HepG2 (cell line): ENCODE measurements around the gene H6PD. TPM values are rescaled to one million over a fixed set of nuclear protein-coding genes. Genes with fewer than 3 reads are reported as not detected.

Source experiments
- MED8 ChIP-seq: sonication (generic); formaldehyde crosslinking; IDR thresholded peaks from 2 replicates; pipeline ENCODE4 v1.8.1; 2023; ENCODE audit warnings: mild to moderate bottlenecking, missing genetic modification reagents; ENCODE audit not compliant: insufficient replicate concordance
- MZF1 ChIP-seq: sonication (generic); formaldehyde crosslinking; IDR thresholded peaks from 2 replicates; pipeline ENCODE4 v1.8.1; 2023; ENCODE audit warnings: mild to moderate bottlenecking, missing genetic modification reagents, borderline replicate concordance
- NCOA5 ChIP-seq: sonication (generic); formaldehyde crosslinking; IDR thresholded peaks from 2 replicates; pipeline ENCODE4 v1.4.0; 2020; ENCODE audit warnings: missing genetic modification reagents
- RFXAP ChIP-seq: sonication (generic); formaldehyde crosslinking; IDR thresholded peaks from 2 replicates; pipeline ENCODE4 v1.4.0; 2020; ENCODE audit warnings: missing genetic modification reagents, borderline replicate concordance
- SETDB1 ChIP-seq: sonication (generic); formaldehyde crosslinking; IDR thresholded peaks from 2 replicates; pipeline ENCODE4 v1.5.1; 2020; ENCODE audit warnings: missing genetic modification reagents, mild to moderate bottlenecking, borderline replicate concordance
- ZMYM3 ChIP-seq: sonication (generic); formaldehyde crosslinking; IDR thresholded peaks from 2 replicates; pipeline ENCODE4 v1.5.1; 2020; ENCODE audit warnings: mild to moderate bottlenecking, missing genetic modification reagents
- ZNF616 ChIP-seq: sonication (generic); formaldehyde crosslinking; IDR thresholded peaks from 2 replicates; pipeline ENCODE4 v1.5.0; 2020; ENCODE audit warnings: low read depth, mild to moderate bottlenecking, missing genetic modification reagents
- ZNF7 ChIP-seq: IDR thresholded peaks from 2 replicates; pipeline ENCODE4 v1.6.1; 2016; ENCODE audit warnings: missing biosample characterization, missing genetic modification reagents
- polyA plus RNA-seq, 8 experiments: library from polyadenylated mRNA; depleted of rRNA in 3 of 8; stranded (reverse) in 7 of 8; unstranded in 1 of 8; fragments of >200 nt; fragmentation: Illumina TruSeq in 4 of 8; extraction: Trizol in 4 of 8; gene quantifications; 2 replicates each; pipeline versions ENCODE4 v1.2.1 to v1.2.3, GENCODE V29; 2011 to 2016; ENCODE audit warnings: low read depth in 4 of 8, missing spikeins in 1 of 8, mixed read lengths in 1 of 8; ENCODE audit not compliant: insufficient read depth in 1 of 8
- total RNA-seq, 5 experiments: library from RNA; depleted of rRNA; stranded (reverse); fragments of >200 nt; fragmentation: Illumina TruSeq; extraction: Trizol; gene quantifications; 2 replicates each; pipeline ENCODE4 v1.2.3, GENCODE V29; 2016; ENCODE audit warnings: low read depth in 1 of 5
- TF ChIP-seq, protein P1 (sequence below): sonication (generic); formaldehyde crosslinking; conservative IDR thresholded peaks from 2 replicates; pipeline ENCODE4 v1.4.0; 2020; ENCODE audit warnings: mild to moderate bottlenecking, missing genetic modification reagents, moderate library complexity
- TF ChIP-seq, protein P2 (sequence below): sonication (generic); formaldehyde crosslinking; IDR thresholded peaks from 2 replicates; pipeline ENCODE4 v1.4.0; 2020; ENCODE audit warnings: mild to moderate bottlenecking, low read depth, missing genetic modification reagents
- TF ChIP-seq, protein P3 (sequence below): sonication (generic); formaldehyde crosslinking; IDR thresholded peaks from 2 replicates; pipeline ENCODE4 v1.8.0; 2022; ENCODE audit warnings: mild to moderate bottlenecking, missing genetic modification reagents, moderate library complexity

H6PD gene
- total and polyA plus RNA-seq, 2 of the 13 experiments (the other 11 are each of a cell fraction or from before 2014, with no cell fraction given) = 9.3 to 14.1 TPM

DNA sequence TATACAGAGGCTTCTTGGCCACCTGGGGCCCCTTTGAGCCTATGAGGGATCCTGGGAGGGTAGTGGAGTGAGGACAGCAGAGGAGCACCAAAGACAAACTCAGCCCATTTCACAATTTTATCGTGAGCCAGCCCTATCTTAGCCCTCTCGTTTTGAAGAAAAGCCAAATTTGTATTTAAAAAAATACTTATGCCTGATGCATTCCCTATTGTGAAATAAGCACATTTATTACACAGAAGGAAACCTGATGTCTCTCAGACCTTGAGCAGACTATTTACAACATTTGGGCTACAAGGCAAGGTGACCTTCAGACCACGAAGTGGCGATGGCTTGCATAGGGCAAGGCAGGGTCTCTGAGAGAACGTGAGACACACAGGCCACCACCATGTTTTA is 41.3 kb upstream of the H6PD start (continued):
- TF ChIP-seq, protein P1, sequence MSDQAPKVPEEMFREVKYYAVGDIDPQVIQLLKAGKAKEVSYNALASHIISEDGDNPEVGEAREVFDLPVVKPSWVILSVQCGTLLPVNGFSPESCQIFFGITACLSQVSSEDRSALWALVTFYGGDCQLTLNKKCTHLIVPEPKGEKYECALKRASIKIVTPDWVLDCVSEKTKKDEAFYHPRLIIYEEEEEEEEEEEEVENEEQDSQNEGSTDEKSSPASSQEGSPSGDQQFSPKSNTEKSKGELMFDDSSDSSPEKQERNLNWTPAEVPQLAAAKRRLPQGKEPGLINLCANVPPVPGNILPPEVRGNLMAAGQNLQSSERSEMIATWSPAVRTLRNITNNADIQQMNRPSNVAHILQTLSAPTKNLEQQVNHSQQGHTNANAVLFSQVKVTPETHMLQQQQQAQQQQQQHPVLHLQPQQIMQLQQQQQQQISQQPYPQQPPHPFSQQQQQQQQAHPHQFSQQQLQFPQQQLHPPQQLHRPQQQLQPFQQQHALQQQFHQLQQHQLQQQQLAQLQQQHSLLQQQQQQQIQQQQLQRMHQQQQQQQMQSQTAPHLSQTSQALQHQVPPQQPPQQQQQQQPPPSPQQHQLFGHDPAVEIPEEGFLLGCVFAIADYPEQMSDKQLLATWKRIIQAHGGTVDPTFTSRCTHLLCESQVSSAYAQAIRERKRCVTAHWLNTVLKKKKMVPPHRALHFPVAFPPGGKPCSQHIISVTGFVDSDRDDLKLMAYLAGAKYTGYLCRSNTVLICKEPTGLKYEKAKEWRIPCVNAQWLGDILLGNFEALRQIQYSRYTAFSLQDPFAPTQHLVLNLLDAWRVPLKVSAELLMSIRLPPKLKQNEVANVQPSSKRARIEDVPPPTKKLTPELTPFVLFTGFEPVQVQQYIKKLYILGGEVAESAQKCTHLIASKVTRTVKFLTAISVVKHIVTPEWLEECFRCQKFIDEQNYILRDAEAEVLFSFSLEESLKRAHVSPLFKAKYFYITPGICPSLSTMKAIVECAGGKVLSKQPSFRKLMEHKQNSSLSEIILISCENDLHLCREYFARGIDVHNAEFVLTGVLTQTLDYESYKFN (CRISPR knock-in tag) = no peak
- TF ChIP-seq ZNF7 (CRISPR knock-in tag) (no peak), SETDB1 (CRISPR knock-in tag) (no peak), MED8 (CRISPR knock-in tag) (no peak), NCOA5 (CRISPR knock-in tag) (no peak), ZNF616 (CRISPR knock-in tag) (no peak), ZMYM3 (no peak), MZF1 (CRISPR knock-in tag) (no peak), RFXAP (CRISPR knock-in tag) (no peak)
- TF ChIP-seq, protein P2, sequence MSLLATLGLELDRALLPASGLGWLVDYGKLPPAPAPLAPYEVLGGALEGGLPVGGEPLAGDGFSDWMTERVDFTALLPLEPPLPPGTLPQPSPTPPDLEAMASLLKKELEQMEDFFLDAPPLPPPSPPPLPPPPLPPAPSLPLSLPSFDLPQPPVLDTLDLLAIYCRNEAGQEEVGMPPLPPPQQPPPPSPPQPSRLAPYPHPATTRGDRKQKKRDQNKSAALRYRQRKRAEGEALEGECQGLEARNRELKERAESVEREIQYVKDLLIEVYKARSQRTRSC (CRISPR knock-in tag) = no peak
- TF ChIP-seq, protein P3, sequence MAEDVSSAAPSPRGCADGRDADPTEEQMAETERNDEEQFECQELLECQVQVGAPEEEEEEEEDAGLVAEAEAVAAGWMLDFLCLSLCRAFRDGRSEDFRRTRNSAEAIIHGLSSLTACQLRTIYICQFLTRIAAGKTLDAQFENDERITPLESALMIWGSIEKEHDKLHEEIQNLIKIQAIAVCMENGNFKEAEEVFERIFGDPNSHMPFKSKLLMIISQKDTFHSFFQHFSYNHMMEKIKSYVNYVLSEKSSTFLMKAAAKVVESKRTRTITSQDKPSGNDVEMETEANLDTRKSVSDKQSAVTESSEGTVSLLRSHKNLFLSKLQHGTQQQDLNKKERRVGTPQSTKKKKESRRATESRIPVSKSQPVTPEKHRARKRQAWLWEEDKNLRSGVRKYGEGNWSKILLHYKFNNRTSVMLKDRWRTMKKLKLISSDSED (CRISPR knock-in tag) = no peak
- TF ChIP-seq, all 625 proteins: peak for 3
